ENCODE data around the gene JUP.

DNA sequence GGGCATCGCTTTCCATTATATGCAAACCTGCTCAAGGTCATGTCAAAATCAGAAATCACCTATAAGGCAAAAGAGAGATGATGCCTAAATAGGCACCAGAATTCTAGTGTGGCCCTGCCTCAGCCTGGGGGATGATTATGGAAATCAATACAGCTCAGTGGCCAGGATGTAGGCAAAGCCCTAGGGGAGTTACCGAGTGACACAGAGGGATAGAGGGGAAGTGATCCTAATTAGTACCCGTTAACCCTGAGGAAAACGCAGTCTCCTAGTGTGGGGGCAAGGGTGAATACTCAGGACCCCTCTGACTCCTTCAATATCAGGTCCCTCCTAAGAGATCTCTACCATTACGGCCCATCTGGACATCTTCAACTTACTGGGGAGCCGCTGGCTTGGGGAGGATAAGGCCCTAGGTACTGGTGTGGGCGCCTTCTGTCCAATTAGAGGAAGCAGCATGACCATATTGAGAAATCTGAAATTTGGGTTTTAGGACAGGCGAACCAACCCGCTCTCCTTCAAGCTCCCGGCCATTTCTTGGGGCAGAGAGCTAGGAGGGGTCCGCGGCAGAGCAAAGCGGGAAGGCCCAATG lies 48.8 kb upstream of the JUP start:
- TF ChIP-seq, protein P1, sequence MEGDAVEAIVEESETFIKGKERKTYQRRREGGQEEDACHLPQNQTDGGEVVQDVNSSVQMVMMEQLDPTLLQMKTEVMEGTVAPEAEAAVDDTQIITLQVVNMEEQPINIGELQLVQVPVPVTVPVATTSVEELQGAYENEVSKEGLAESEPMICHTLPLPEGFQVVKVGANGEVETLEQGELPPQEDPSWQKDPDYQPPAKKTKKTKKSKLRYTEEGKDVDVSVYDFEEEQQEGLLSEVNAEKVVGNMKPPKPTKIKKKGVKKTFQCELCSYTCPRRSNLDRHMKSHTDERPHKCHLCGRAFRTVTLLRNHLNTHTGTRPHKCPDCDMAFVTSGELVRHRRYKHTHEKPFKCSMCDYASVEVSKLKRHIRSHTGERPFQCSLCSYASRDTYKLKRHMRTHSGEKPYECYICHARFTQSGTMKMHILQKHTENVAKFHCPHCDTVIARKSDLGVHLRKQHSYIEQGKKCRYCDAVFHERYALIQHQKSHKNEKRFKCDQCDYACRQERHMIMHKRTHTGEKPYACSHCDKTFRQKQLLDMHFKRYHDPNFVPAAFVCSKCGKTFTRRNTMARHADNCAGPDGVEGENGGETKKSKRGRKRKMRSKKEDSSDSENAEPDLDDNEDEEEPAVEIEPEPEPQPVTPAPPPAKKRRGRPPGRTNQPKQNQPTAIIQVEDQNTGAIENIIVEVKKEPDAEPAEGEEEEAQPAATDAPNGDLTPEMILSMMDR (IDR thresholded peaks at IDR 0.05 in 8 of 11, conservative IDR thresholded peaks at IDR 0.05 in 3 of 11) = no peak
- TF ChIP-seq POLR2AphosphoS5 (IDR thresholded peaks at IDR 0.05) = no peak
- TF ChIP-seq POLR2A (IDR thresholded peaks at IDR 0.05) = no peak
